ENCODE results near the gene TIMP3.

DNA sequence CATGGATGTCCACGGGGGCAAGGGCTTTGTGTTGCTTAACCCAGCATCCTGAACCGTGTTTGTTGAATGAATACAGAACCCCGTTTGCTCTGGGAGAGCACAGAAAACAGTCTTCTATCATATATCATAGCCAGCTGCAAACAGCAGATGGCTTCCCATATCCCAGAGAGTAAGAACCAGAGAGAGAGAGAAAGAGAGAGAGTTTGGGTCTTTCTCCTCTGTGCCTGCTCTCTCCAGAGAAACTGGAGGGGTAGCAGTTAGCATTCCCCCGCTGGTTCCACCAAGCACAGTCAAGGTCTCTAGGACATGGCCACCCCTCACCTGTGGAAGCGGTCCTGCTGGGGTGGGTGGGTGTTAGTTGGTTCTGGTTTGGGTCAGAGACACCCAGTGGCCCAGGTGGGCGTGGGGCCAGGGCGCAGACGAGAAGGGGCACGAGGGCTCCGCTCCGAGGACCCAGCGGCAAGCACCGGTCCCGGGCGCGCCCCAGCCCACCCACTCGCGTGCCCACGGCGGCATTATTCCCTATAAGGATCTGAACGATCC lies 440 bp upstream of the TIMP3 start:
- TF ChIP-seq POLR2A (IDR thresholded peaks at IDR 0.05) = no peak
- TF ChIP-seq, protein P1, sequence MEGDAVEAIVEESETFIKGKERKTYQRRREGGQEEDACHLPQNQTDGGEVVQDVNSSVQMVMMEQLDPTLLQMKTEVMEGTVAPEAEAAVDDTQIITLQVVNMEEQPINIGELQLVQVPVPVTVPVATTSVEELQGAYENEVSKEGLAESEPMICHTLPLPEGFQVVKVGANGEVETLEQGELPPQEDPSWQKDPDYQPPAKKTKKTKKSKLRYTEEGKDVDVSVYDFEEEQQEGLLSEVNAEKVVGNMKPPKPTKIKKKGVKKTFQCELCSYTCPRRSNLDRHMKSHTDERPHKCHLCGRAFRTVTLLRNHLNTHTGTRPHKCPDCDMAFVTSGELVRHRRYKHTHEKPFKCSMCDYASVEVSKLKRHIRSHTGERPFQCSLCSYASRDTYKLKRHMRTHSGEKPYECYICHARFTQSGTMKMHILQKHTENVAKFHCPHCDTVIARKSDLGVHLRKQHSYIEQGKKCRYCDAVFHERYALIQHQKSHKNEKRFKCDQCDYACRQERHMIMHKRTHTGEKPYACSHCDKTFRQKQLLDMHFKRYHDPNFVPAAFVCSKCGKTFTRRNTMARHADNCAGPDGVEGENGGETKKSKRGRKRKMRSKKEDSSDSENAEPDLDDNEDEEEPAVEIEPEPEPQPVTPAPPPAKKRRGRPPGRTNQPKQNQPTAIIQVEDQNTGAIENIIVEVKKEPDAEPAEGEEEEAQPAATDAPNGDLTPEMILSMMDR (IDR thresholded peaks at IDR 0.05) = no peak

Data from Peyer's patch (tissue), 4 donors.